ENCODE results near the gene EVI5.

GRCh38 chr1:92832537-92833114, 47.7 kb upstream of the EVI5 start:
- TF ChIP-seq CTCF (IDR thresholded peaks at IDR 0.05) (no peak), POLR2A (IDR thresholded peaks at IDR 0.05) (no peak), POLR2AphosphoS5 (IDR thresholded peaks at IDR 0.05) (no peak)

All from breast epithelium (tissue), 3 donors.